Measurements from ENCODE around the gene TSPAN3.

The TSPAN3 gene

DNA sequence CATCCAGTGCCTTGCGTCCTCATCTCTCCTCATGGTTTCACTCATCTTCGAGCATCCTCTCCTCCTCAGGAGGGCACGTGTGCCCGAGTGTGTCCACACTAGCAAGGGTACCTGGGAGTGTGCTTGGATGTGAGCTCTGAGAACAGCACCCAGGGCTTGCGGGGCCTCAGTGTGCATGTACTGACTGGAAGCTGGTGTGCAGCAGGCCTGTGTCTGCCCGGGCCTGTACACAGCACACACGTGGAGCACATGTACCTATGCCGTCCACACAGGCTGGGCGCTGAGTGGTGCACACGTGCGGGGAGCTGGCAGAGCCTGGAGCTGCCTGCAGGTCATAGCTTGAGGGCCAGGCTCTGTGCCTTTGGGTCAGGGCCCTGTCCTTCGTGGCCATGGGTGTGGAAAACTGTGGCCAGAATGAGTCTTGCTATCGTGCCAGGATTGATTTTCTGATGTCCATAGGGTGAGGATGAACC lies 34.9 kb downstream of the TSPAN3 start:
- H3K27ac Mint-ChIP-seq, result peak overlapping the region; percentile 36
- no peaks in the 10 kb centered on the region for H3K9me3 Mint-ChIP-seq
- H3K36me3 Mint-ChIP-seq (ENCODE audit: low read depth), result peaks cover 30% of the 10 kb centered on the region
- H3K27me3 Mint-ChIP-seq, result no peaks in the 10 kb centered on the region
- no peak overlapping the region for H3K4me3 Mint-ChIP-seq
- H3K4me1 Mint-ChIP-seq (ENCODE audit: low read depth), result peaks cover 10% of the 10 kb centered on the region

DNA sequence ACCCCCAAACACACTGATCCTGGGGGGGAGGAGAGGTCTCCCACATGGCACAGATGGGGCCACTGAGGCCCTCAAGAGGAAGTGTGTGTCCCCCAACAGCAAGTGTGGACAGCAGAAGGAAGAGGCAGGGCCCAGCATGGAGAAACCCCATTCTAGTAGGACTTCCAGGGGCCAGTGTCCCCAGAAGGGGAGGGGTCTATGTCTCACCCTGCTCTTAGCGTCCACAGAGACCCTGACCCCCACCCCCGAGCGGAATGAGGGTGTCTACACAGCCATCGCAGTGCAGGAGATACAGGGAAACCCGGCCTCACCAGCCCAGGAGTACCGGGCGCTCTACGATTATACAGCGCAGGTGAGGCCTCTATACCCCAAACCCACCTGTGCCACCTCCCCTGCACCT lies 35.3 kb downstream of the TSPAN3 start:
- Mint-ChIP-seq H3K4me3 (no peak overlapping the region), H3K27me3 (no peaks in the 10 kb centered on the region), H3K36me3 (ENCODE audit: low read depth) (peaks cover 26% of the 10 kb centered on the region), H3K9me3 (no peaks in the 10 kb centered on the region), H3K4me1 (ENCODE audit: low read depth) (peaks cover 5% of the 10 kb centered on the region), H3K27ac (no peak overlapping the region)

DNA sequence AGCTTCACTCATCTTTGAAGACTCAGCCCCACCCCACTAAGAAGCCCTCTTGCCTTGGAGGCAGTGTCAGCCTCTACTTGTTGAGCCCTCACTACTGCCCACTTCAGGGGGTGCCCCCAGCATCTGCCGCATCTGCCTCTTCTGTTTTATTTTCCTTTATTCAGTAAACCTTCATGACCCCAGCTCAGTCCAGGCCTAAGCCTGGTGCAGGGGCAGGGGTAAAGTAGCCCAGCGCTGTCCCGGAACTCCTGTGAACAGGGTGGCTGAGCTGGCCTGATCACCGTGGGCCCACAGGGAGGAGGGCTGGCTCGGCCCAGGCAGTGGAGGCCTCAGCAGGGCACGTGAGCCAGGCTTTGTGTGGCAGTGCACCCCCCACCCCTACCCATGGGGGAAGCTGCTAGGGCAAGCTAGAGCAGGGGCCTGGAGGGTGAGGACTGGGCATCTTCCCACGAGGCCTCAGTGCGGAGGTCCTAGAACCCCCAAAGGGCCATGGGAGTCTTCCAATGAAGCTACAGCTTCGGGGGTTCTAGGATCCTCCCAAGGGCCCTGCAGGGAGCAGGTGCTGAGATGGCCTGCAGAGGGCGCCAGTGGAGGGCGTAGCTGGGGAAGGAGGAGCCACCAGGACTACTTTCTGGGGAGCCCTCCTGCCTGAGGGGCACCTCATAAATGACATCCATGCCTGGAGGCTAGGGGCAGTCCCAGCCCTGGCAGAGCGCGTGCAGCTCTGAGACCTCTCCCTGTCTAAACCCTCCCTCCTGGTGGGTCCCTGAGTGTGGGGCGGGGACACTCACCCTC lies 36.0 kb downstream of the TSPAN3 start:
- Mint-ChIP-seq H3K27ac (peak overlapping the region; percentile 57), H3K36me3 (ENCODE audit: low read depth) (peaks cover 24% of the 10 kb centered on the region), H3K4me3 (no peak overlapping the region), H3K4me1 (ENCODE audit: low read depth) (peaks cover 4% of the 10 kb centered on the region), H3K9me3 (no peaks in the 10 kb centered on the region), H3K27me3 (no peaks in the 10 kb centered on the region)

DNA sequence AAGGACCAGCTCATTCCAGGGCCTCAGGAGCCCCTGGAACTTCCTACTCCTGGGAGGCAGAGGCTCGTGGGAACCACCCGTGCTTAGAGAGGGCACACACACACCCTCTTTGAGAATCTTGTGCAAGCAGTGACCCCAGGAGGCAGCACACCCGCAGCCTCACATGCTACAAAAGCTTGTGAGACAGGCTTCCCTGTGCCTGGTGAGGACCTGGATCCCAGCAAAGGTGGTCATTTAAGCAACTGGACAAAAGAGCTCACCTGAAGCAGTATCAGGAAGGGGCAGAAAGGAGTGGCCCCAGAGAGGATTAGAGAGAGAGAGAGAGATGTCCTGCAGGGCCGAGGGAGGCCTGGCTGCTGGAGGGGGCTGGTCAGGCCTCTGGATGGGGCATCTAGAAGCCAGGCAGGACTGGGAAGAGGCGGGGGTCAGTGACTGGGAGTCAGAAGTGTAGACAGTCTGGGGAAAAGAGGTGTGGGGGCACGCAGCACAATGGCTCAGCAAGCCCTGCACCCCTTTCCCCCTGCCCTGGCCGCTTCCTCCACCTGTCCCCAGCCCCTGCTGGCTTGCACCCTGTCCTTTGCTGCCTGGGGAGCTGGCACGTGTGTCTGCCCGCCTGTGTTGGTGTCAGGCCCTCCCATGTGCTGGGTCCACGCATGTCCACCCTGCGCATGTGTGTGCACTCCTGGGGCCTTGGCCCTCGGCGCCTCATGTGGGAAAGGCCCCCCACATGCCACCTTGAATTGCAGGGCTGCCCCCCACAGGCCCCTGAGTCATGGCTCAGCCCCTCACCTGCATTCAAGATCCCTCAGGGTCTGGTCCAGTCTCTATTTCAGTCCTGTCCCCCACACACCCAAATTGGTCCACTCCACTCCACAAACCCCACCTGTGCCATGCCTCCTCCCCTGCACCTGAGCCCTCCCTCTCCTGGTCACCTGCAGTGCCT lies 36.9 kb downstream of the TSPAN3 start:
- Mint-ChIP-seq H3K27ac (peak overlapping the region; percentile 65), H3K36me3 (ENCODE audit: low read depth) (peaks cover 24% of the 10 kb centered on the region), H3K4me3 (no peak overlapping the region), H3K4me1 (ENCODE audit: low read depth) (peaks cover 4% of the 10 kb centered on the region), H3K27me3 (no peaks in the 10 kb centered on the region), H3K9me3 (no peaks in the 10 kb centered on the region)

DNA sequence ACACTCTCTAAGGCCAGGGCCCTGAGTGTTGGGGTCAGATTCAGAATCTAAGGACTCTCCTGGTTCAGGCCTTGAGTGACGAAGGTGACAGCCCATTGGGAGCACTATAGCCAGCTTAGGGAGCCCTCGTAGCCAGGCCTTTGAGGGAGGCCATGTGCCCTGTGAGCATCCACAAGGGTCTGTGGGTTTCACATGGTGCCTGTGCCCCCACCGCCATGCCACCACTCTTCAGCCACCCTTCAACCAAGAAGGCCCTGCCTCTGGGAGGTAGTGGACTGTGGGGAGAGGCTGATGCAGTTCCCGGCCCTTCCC lies 37.5 kb downstream of the TSPAN3 start:
- H3K4me1 Mint-ChIP-seq (ENCODE audit: low read depth), result peaks cover 4% of the 10 kb centered on the region
- H3K36me3 Mint-ChIP-seq (ENCODE audit: low read depth), result peaks cover 24% of the 10 kb centered on the region
- H3K27me3 Mint-ChIP-seq, result no peaks in the 10 kb centered on the region
- no peak overlapping the region for H3K27ac Mint-ChIP-seq
- H3K9me3 Mint-ChIP-seq, result no peaks in the 10 kb centered on the region
- H3K4me3 Mint-ChIP-seq, result no peak overlapping the region

DNA sequence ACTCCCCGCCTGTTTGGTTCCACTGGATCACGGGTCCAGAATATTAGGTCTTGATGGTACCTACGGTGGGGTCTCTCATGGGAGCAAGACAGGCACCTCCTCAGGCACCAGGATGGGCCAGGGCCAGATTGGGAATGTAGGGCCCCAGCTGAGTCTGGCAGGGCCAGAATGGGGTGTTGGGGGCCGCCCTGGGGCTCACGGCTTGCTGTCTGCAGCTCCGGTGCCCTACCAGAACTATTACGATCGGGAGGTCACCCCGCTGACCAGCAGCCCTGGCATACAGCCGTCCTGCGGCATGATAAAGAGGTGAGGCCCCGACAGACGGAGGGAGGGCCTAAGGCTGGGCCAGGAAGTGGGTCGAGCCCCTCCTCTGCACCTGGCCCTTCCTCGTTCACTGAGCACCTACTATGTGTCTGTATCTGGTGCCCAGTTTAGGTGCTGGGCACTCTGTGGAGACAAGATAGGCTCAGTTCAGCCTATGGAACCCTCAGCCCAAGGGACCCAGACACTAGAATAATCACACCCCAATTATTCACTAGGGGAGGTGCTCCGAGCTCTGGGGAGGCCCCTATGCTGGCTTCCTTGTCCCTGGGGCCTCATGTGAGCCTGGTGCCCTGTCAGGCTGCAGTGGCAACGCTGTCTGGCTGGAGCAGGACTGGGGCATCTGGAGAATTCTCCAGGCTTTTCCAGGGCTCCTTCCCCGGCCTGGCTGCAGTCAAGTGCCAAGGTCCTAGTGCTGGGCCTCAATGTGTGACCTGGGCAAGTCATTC lies 38.1 kb downstream of the TSPAN3 start:
- Mint-ChIP-seq H3K4me1 (ENCODE audit: low read depth) (peaks cover 4% of the 10 kb centered on the region), H3K27ac (no peak overlapping the region), H3K27me3 (no peaks in the 10 kb centered on the region), H3K4me3 (no peak overlapping the region), H3K36me3 (ENCODE audit: low read depth) (peaks cover 24% of the 10 kb centered on the region), H3K9me3 (no peaks in the 10 kb centered on the region)

DNA sequence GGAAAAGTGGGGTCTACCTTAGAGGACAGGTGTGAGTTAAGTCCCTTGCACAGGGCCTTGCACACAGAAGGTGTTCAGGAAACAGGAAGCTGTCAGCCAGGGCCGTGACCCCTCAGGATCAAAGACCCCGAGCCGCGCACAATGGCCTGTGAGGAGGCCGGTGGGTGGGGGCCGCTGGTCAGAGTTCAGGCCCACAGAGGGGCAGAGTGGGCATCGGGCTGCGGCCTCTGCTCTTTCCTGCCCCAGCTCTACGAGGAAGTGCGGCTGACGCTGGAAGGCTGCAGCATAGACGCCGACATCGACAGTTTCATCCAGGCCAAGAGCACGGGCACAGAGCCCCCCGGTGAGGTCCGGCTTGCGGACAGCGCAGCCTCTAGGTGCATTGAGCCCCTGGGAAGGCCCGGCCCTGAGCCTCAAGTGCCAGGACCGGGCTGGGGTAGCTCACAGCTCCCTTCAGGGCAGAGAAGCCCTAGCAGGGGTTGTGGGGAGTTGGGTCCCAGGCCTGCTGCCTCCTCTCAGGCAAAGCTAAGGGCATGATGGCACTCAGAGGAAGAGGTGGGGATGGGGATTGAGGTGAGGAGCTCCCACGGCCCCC lies 38.8 kb downstream of the TSPAN3 start:
- H3K27ac Mint-ChIP-seq, result no peak overlapping the region
- no peak overlapping the region for H3K4me3 Mint-ChIP-seq
- H3K9me3 Mint-ChIP-seq, result no peaks in the 10 kb centered on the region
- H3K27me3 Mint-ChIP-seq, result no peaks in the 10 kb centered on the region
- peaks cover 4% of the 10 kb centered on the region for H3K4me1 Mint-ChIP-seq (ENCODE audit: low read depth)
- H3K36me3 Mint-ChIP-seq (ENCODE audit: low read depth), result peaks cover 18% of the 10 kb centered on the region

DNA sequence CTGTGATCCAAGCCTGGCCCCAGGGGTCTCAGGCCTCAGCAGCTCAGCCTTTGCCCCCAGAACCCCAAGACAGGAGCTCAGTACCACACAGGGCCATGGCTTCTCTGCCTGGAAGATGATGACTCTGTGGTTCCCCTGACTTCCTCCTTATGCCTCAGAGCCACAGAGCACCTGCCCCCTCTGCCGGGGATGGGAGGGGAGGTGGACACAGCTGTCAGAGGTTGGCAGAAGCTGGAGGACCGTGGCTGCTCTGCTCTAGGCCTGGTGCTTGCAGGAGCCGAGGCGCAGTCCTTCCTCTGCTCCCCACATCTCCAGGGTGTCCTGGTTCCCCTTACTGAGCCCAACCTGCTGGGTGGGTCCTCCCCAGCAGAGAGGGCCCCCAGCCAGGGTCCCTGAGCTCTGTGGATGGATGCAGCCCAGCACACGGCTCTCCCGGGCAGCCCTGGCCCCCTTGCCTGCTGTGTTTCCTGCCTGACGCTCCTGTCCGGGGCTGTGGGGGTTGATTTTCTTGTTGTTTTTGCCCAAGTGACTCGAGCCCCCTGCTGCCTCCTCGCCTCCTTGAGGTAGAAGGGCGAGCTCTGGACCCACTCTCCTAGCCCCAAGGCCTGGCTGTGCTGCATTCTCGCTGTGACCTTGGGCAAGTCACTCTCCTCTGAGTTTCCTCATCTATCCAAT lies 39.4 kb downstream of the TSPAN3 start:
- Mint-ChIP-seq H3K27me3 (no peaks in the 10 kb centered on the region), H3K27ac (peak overlapping the region; percentile 52), H3K4me1 (ENCODE audit: low read depth) (peaks cover 4% of the 10 kb centered on the region), H3K36me3 (ENCODE audit: low read depth) (peaks cover 11% of the 10 kb centered on the region), H3K4me3 (no peak overlapping the region), H3K9me3 (no peaks in the 10 kb centered on the region)

DNA sequence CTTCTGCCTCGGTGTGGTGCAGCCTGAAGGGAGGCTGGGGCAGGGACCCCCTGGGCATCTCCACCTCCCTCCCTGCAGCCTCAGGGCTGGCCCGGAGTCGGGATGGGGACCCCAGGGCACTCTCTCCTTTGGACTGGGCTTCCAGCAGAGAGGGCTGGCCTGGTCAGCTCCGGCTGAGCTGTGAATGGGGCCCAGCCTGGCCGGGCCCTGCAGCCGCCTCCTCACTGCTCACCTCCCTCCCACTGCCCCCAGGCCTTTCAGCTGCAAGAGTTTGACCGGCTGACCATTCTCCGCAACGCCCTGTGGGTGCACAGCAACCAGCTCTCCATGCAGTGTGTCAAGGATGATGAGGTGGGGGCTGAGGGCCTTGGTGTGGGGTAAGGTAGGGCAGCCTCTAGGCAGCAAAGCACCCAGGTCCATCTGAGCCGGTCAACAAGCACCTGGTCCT lies 40.0 kb downstream of the TSPAN3 start:
- H3K4me1 Mint-ChIP-seq (ENCODE audit: low read depth), result peaks cover 4% of the 10 kb centered on the region
- H3K27ac Mint-ChIP-seq, result peak overlapping the region; percentile 21
- no peaks in the 10 kb centered on the region for H3K9me3 Mint-ChIP-seq
- H3K27me3 Mint-ChIP-seq, result no peaks in the 10 kb centered on the region
- no peak overlapping the region for H3K4me3 Mint-ChIP-seq
- peaks cover 6% of the 10 kb centered on the region for H3K36me3 Mint-ChIP-seq (ENCODE audit: low read depth)

DNA sequence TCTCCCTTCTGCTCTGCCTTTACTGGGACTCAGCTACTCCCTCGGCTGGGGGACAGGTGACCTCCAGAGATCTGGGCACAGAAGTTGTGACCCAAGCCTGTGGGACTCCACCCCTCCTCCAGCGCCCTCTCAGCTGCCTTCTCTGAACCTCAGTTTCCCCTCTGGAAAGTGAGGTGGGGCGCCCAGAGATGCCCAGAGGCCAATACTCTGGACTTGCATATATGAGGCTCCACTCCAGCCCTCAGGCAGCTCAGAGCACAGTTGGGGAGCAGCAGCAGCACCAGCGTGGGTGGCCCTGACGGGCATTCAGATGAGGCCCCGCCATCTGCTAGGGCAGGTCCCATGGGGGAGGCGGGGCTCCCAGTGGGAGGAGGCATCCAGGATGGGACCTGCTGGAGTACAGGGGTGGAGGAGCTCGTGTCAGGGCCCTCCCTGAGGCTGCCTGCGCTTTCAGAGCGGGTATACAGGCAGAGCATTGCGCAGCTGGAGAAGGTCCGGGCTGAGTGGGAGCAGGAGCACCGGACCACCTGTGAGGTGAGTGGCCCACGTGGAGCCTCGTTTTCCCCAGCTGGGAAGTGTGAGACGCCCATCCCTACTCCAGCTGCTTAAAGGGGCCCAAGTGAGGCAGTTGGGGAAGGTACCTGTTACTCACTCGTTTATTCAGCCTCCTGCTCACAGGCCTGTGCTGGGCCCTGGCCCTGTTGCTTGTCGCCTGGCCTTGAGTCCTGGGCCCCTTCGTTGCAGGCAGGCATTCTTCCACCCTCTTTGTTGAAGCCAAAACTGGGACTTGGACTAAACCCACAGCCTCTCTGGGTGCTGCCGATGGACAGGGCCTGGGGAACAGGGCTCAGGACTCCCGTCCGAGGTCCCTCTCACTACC lies 40.6 kb downstream of the TSPAN3 start:
- Mint-ChIP-seq H3K9me3 (no peaks in the 10 kb centered on the region), H3K27ac (no peak overlapping the region), H3K4me1 (ENCODE audit: low read depth) (peaks cover 4% of the 10 kb centered on the region), H3K4me3 (no peak overlapping the region), H3K36me3 (ENCODE audit: low read depth) (no peaks in the 10 kb centered on the region), H3K27me3 (no peaks in the 10 kb centered on the region)

DNA sequence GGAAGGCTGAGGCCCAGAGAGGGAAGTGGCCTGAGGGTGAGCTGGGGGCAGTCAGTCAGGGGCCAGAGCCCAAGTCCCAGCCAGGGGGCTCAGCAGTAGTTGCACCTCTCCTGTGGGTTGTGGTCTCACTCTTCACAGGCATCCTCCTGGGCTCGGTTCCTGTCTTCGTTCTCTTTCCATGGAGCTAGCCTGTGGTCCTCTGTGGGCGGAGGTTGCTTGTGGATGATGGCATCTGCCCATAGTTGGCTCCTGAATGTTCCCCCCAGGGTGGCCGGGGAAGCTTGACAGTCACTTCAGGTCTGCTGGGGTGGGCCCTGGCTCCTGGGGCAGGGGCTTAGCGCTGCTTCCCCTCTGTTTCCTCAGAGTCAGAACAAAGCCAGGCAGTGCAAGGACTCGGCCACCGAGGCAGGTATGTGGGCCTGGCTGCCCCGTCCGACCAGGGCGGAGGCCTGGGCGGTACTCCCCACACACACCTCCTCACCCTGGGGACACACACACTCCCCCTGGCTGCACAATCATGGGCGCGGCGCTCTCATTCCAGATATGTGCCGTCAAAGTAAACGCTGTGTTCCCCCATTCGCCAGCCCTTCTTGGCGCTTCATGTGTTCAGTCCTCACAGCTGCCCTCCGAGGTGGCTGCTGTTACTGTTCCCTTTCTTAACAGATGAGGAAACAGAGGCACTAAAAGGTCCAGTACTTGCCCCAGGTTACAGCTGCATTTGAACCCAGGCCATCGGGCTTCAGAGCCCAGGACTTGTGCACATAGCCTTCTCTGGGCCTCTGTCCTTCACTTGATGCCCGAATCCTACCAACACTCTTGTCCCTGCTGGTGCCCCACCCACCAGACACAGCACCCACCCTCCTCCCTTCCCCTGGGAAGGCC lies 41.5 kb downstream of the TSPAN3 start:
- H3K27ac Mint-ChIP-seq, result no peak overlapping the region
- no peaks in the 10 kb centered on the region for H3K27me3 Mint-ChIP-seq
- H3K9me3 Mint-ChIP-seq, result no peaks in the 10 kb centered on the region
- no peak overlapping the region for H3K4me3 Mint-ChIP-seq
- H3K36me3 Mint-ChIP-seq (ENCODE audit: low read depth), result no peaks in the 10 kb centered on the region
- peaks cover 4% of the 10 kb centered on the region for H3K4me1 Mint-ChIP-seq (ENCODE audit: low read depth)

DNA sequence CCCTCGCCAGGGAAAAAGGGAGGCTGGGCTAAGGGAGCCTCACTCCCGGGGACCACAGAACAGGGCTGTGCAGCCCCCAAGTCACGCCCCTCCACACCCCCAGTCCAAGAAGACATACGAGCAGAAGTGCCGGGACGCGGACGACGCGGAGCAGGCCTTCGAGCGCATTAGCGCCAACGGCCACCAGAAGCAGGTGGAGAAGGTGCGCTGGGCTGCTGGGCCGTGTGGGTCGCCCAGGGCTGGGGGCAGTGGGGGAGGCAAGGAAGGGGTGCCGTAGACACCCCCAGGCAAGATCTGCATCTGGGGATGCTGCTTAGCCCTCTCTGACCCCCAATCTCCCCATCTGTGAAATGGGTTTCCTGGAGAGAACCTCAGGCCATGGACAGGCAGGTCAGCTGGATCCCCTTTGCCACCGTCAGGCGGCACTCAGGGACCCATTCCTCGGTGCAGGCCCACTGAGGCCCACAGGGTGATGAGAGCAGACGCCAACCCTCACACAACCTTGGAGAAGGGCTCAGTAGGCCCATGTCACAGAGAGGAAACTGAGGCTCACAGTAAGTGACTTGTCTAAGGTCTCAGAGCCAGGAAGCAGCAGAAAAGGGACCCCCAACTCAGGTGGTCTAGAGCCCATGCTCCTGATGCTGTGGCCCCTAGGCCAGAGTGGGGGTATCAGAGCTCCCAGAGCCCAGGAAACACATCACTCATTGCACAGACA lies 42.3 kb downstream of the TSPAN3 start:
- H3K9me3 Mint-ChIP-seq, result no peaks in the 10 kb centered on the region
- peaks cover 12% of the 10 kb centered on the region for H3K4me1 Mint-ChIP-seq (ENCODE audit: low read depth)
- H3K36me3 Mint-ChIP-seq (ENCODE audit: low read depth), result peaks cover 3% of the 10 kb centered on the region
- H3K27ac Mint-ChIP-seq, result no peak overlapping the region
- no peak overlapping the region for H3K4me3 Mint-ChIP-seq
- no peaks in the 10 kb centered on the region for H3K27me3 Mint-ChIP-seq

Data from stimulated activated naive CD8-positive, alpha-beta T cell treated with anti-CD3 and anti-CD28 coated beads, Interleukin-15, Interleukin-2, amounts not matched to agents 100 ng/mL and 50 ng/mL, for 24 hours (primary cell).